Activated CD8-positive, alpha-beta T cell treated with anti-CD3 and anti-CD28 coated beads for 36 hours (primary cell): ENCODE measurements around the gene WDR49. TPM values are rescaled to one million over a fixed set of nuclear protein-coding genes. Genes with fewer than 3 reads are reported as not detected.

Experiments
- ATAC-seq: fragments of 200-7000 bp; cut with Tn5 transposase; one replicate; pipeline ENCODE4 v1.10.0; 2021; ENCODE audit warnings: mild to moderate bottlenecking, moderate library complexity
- CTCF ChIA-PET: fragments of 350-600 bp; sonication (Branson Sonifier 250); formaldehyde crosslinking; loops from one replicate; lab custom pipeline; 2021; ENCODE audit warnings: antibody characterized with exemption; lab: Charles Lee
- POLR2A ChIA-PET: fragments of 350-600 bp; sonication (Branson Sonifier 250); formaldehyde crosslinking; loops from one replicate; lab custom pipeline; 2021; ENCODE audit warnings: antibody characterized with exemption; lab: Charles Lee
- DNase-seq: peaks from one replicate; pipeline ENCODE4 v3.0.0-alpha.2; 2020
- H3K27ac Mint-ChIP-seq: one replicate; pipeline ENCODE4 v1.8.0; 2021; ENCODE audit warnings: mild to moderate bottlenecking, mixed read lengths
- H3K27me3 Mint-ChIP-seq: one replicate; pipeline ENCODE4 v1.8.0; 2021; ENCODE audit warnings: mixed read lengths
- H3K36me3 Mint-ChIP-seq: one replicate; pipeline ENCODE4 v1.8.0; 2021; ENCODE audit warnings: low read depth, mixed read lengths
- H3K4me1 Mint-ChIP-seq: one replicate; pipeline ENCODE4 v1.8.0; 2021; ENCODE audit warnings: low read depth, mixed read lengths
- H3K4me3 Mint-ChIP-seq: one replicate; pipeline ENCODE4 v1.8.0; 2021; ENCODE audit warnings: mild to moderate bottlenecking, moderate library complexity, mixed read lengths
- H3K9me3 Mint-ChIP-seq: one replicate; pipeline ENCODE4 v1.8.0; 2021; ENCODE audit warnings: mixed read lengths
- CTCF ChIP-seq: fragments of 200-600 bp; IDR thresholded peaks from one replicate; pipeline ENCODE4 v1.8.0; 2022; ENCODE audit warnings: antibody characterized with exemption, mild to moderate bottlenecking
- intact Hi-C: fragments of 100-400 bp; cut with micrococcal nuclease; formaldehyde crosslinking; loops from one replicate; pipeline ENCODE4 v1.10.0; 2022
- total RNA-seq, 2 experiments: library from RNA; stranded (reverse); gene quantifications; one replicate each; pipeline ENCODE4 v1.2.3, GENCODE V29; 2021

Gene WDR49
- total RNA-seq, 2 experiments from 2014 or later = 0.29 to 0.36 TPM

- intact Hi-C loops = loop anchor here (5.0 kb wide), 1 partner anchor 302 kb away; the partner anchor contains the start of gene ZBBX
- ChIA-PET POLR2A (no interaction called here), CTCF (interaction anchor here (0.7 to 3.2 kb wide), 22 partner anchors 9 to 305 kb away, joined by 3 to 25 read pairs (median 4); partner anchors contain the start of genes PDCD10, SERPINI1, WDR49 and ZBBX)
- peak; percentile 83 for TF ChIP-seq CTCF
- H3K9me3 Mint-ChIP-seq = no peaks in the 10 kb centered on the region
- DNase-seq (peak; percentile 61), ATAC-seq (peak; percentile 74)
- H3K27ac Mint-ChIP-seq = no peak overlapping the region
- peaks cover 19% of the 10 kb centered on the region for H3K36me3 Mint-ChIP-seq
- H3K4me3 Mint-ChIP-seq = no peak overlapping the region
- H3K4me1 Mint-ChIP-seq = peaks cover 5% of the 10 kb centered on the region
- H3K27me3 Mint-ChIP-seq = no peaks in the 10 kb centered on the region
Measured at GRCh38 chr3:167684388-167684993, 30.7 kb upstream of the WDR49 start.

GRCh38 chr3:167679526-167679925 lies 25.8 kb upstream of the WDR49 start:
- DNase-seq = no peak
- ChIA-PET CTCF (no interaction called here), POLR2A (no interaction called here)
- no peak for ATAC-seq
- Mint-ChIP-seq H3K4me3 (no peak overlapping the region), H3K27ac (no peak overlapping the region), H3K36me3 (peaks cover 51% of the 10 kb centered on the region), H3K4me1 (no peaks in the 10 kb centered on the region), H3K9me3 (peaks cover 5% of the 10 kb centered on the region), H3K27me3 (no peaks in the 10 kb centered on the region)
- no peak for TF ChIP-seq CTCF
- intact Hi-C loops = no loop called here

- H3K9me3 Mint-ChIP-seq = peaks cover 11% of the 10 kb centered on the region
- DNase-seq (no peak), ATAC-seq (no peak)
- H3K27me3 Mint-ChIP-seq = no peaks in the 10 kb centered on the region
- POLR2A ChIA-PET = no interaction called here
- no peak for TF ChIP-seq CTCF
- CTCF ChIA-PET = interaction anchor here (3.1 kb wide), 1 partner anchor 9 kb away, joined by 25 read pairs; no protein-coding TSS in a partner anchor
- no peaks in the 10 kb centered on the region for H3K4me1 Mint-ChIP-seq
- intact Hi-C loops = no loop called here
- no peak overlapping the region for H3K4me3 Mint-ChIP-seq
- peaks cover 59% of the 10 kb centered on the region for H3K36me3 Mint-ChIP-seq
- H3K27ac Mint-ChIP-seq = no peak overlapping the region
Measured at GRCh38 chr3:167675848-167676247, 22.1 kb upstream of the WDR49 start.

GRCh38 chr3:167673221-167673620 lies 19.5 kb upstream of the WDR49 start:
- Mint-ChIP-seq H3K9me3 (peaks cover 11% of the 10 kb centered on the region), H3K4me1 (no peaks in the 10 kb centered on the region), H3K36me3 (peaks cover 48% of the 10 kb centered on the region), H3K27ac (no peak overlapping the region), H3K27me3 (no peaks in the 10 kb centered on the region), H3K4me3 (no peak overlapping the region)
- no peak for TF ChIP-seq CTCF
- intact Hi-C loops = no loop called here
- DNase-seq = no peak
- ChIA-PET CTCF (interaction anchor here (1.4 to 3.1 kb wide), 2 partner anchors 11 to 293 kb away, joined by 4 to 25 read pairs; partner anchors contain the start of gene ZBBX), POLR2A (no interaction called here)
- ATAC-seq = no peak

GRCh38 chr3:167671878-167672427 lies 18.2 kb upstream of the WDR49 start:
- H3K27ac Mint-ChIP-seq = no peak overlapping the region
- DNase-seq (no peak), ATAC-seq (no peak)
- H3K36me3 Mint-ChIP-seq = peaks cover 41% of the 10 kb centered on the region
- intact Hi-C loops = no loop called here
- no peak overlapping the region for H3K4me3 Mint-ChIP-seq
- ChIA-PET CTCF (no interaction called here), POLR2A (no interaction called here)
- no peaks in the 10 kb centered on the region for H3K27me3 Mint-ChIP-seq
- TF ChIP-seq CTCF = no peak
- peaks cover 9% of the 10 kb centered on the region for H3K9me3 Mint-ChIP-seq
- H3K4me1 Mint-ChIP-seq = no peaks in the 10 kb centered on the region
